ENCODE measurements around the gene CLIC3.

- TF ChIP-seq CTCF (IDR thresholded peaks at IDR 0.05) (no peak), POLR2A (IDR thresholded peaks at IDR 0.05) (no peak)
Measured at GRCh38 chr9:137007816-137008270, 11.5 kb upstream of the CLIC3 start.

Data from esophagus squamous epithelium (tissue), 4 donors.